ENCODE data around the gene NPEPL1.
"Not testable (repeated sequence)": the region's sequence is repeated elsewhere in the genome, so short reads cannot be mapped to it uniquely, and the experiment has no call there.

The NPEPL1 gene

GRCh38 chr20:58749979-58750378, 57.4 kb downstream of the NPEPL1 start:
- H3K27ac Mint-ChIP-seq: no peak overlapping the region
- peaks cover 58% of the 10 kb centered on the region for H3K27me3 Mint-ChIP-seq
- no peaks in the 10 kb centered on the region for H3K4me1 Mint-ChIP-seq
- CTCF ChIA-PET: no interaction called here
- no peaks in the 10 kb centered on the region for H3K36me3 Mint-ChIP-seq
- no peak overlapping the region for H3K4me3 Mint-ChIP-seq
- H3K9me3 Mint-ChIP-seq: no peaks in the 10 kb centered on the region
- no peak for DNase-seq

- H3K9me3 Mint-ChIP-seq, H3K4me3 Mint-ChIP-seq, H3K27ac Mint-ChIP-seq, CTCF ChIA-PET, H3K36me3 Mint-ChIP-seq, H3K4me1 Mint-ChIP-seq, DNase-seq: not testable (repeated sequence)
- H3K27me3 Mint-ChIP-seq: peaks cover 51% of the 10 kb centered on the region
Measured at GRCh38 chr20:58750706-58751105, 58.1 kb downstream of the NPEPL1 start.

- CTCF ChIA-PET: no interaction called here
- DNase-seq: no peak
- no peaks in the 10 kb centered on the region for H3K9me3 Mint-ChIP-seq
- peaks cover 47% of the 10 kb centered on the region for H3K27me3 Mint-ChIP-seq
- H3K27ac Mint-ChIP-seq: no peak overlapping the region
- no peak overlapping the region for H3K4me3 Mint-ChIP-seq
- H3K4me1 Mint-ChIP-seq: peaks cover 8% of the 10 kb centered on the region
- no peaks in the 10 kb centered on the region for H3K36me3 Mint-ChIP-seq
Measured at GRCh38 chr20:58751979-58752378, 59.4 kb downstream of the NPEPL1 start.

GRCh38 chr20:58752565-58752964, 60.0 kb downstream of the NPEPL1 start:
- H3K9me3 Mint-ChIP-seq: no peaks in the 10 kb centered on the region
- H3K27ac Mint-ChIP-seq: no peak overlapping the region
- DNase-seq: no peak
- H3K36me3 Mint-ChIP-seq: no peaks in the 10 kb centered on the region
- peaks cover 43% of the 10 kb centered on the region for H3K27me3 Mint-ChIP-seq
- H3K4me3 Mint-ChIP-seq: no peak overlapping the region
- peaks cover 10% of the 10 kb centered on the region for H3K4me1 Mint-ChIP-seq
- CTCF ChIA-PET: no interaction called here

GRCh38 chr20:58753267-58753921, 60.8 kb downstream of the NPEPL1 start:
- H3K4me3 Mint-ChIP-seq: no peak overlapping the region
- H3K9me3 Mint-ChIP-seq: no peaks in the 10 kb centered on the region
- no peak for DNase-seq
- CTCF ChIA-PET: no interaction called here
- peaks cover 42% of the 10 kb centered on the region for H3K27me3 Mint-ChIP-seq
- H3K4me1 Mint-ChIP-seq: peaks cover 10% of the 10 kb centered on the region
- H3K27ac Mint-ChIP-seq: no peak overlapping the region
- H3K36me3 Mint-ChIP-seq: no peaks in the 10 kb centered on the region

- CTCF ChIA-PET: no interaction called here
- no peaks in the 10 kb centered on the region for H3K36me3 Mint-ChIP-seq
- H3K9me3 Mint-ChIP-seq: no peaks in the 10 kb centered on the region
- H3K27me3 Mint-ChIP-seq: peaks cover 40% of the 10 kb centered on the region
- H3K4me1 Mint-ChIP-seq: peaks cover 10% of the 10 kb centered on the region
- H3K4me3 Mint-ChIP-seq: no peak overlapping the region
- no peak overlapping the region for H3K27ac Mint-ChIP-seq
- no peak for DNase-seq
Measured at GRCh38 chr20:58753922-58754551, 61.4 kb downstream of the NPEPL1 start.

GRCh38 chr20:58754584-58754983, 62.0 kb downstream of the NPEPL1 start:
- no peak for DNase-seq
- Mint-ChIP-seq H3K36me3 (no peaks in the 10 kb centered on the region), H3K4me3 (no peak overlapping the region), H3K4me1 (peaks cover 10% of the 10 kb centered on the region), H3K27me3 (peaks cover 38% of the 10 kb centered on the region), H3K27ac (no peak overlapping the region), H3K9me3 (no peaks in the 10 kb centered on the region)
- CTCF ChIA-PET: no interaction called here

GRCh38 chr20:58755062-58755697, 62.6 kb downstream of the NPEPL1 start:
- peaks cover 44% of the 10 kb centered on the region for H3K27me3 Mint-ChIP-seq
- peaks cover 10% of the 10 kb centered on the region for H3K4me1 Mint-ChIP-seq
- CTCF ChIA-PET: no interaction called here
- H3K4me3 Mint-ChIP-seq: no peak overlapping the region
- no peak overlapping the region for H3K27ac Mint-ChIP-seq
- no peak for DNase-seq
- H3K9me3 Mint-ChIP-seq: no peaks in the 10 kb centered on the region
- H3K36me3 Mint-ChIP-seq: no peaks in the 10 kb centered on the region

- no peak overlapping the region for H3K27ac Mint-ChIP-seq
- peaks cover 47% of the 10 kb centered on the region for H3K27me3 Mint-ChIP-seq
- no peak for DNase-seq
- CTCF ChIA-PET: no interaction called here
- no peaks in the 10 kb centered on the region for H3K36me3 Mint-ChIP-seq
- H3K9me3 Mint-ChIP-seq: no peaks in the 10 kb centered on the region
- peaks cover 10% of the 10 kb centered on the region for H3K4me1 Mint-ChIP-seq
- no peak overlapping the region for H3K4me3 Mint-ChIP-seq
Measured at GRCh38 chr20:58755766-58756449, 63.3 kb downstream of the NPEPL1 start.

- CTCF ChIA-PET: no interaction called here
- Mint-ChIP-seq H3K36me3 (no peaks in the 10 kb centered on the region), H3K4me1 (peaks cover 10% of the 10 kb centered on the region), H3K4me3 (no peak overlapping the region), H3K27me3 (peaks cover 49% of the 10 kb centered on the region), H3K9me3 (no peaks in the 10 kb centered on the region), H3K27ac (no peak overlapping the region)
- no peak for DNase-seq
Measured at GRCh38 chr20:58756450-58756775, 63.8 kb downstream of the NPEPL1 start.

- H3K4me1 Mint-ChIP-seq, DNase-seq, H3K27ac Mint-ChIP-seq, H3K9me3 Mint-ChIP-seq, CTCF ChIA-PET, H3K36me3 Mint-ChIP-seq, H3K4me3 Mint-ChIP-seq: not testable (repeated sequence)
- peaks cover 48% of the 10 kb centered on the region for H3K27me3 Mint-ChIP-seq
Measured at GRCh38 chr20:58757647-58758046, 65.0 kb downstream of the NPEPL1 start.

- CTCF ChIA-PET: no interaction called here
- H3K36me3 Mint-ChIP-seq: no peaks in the 10 kb centered on the region
- peaks cover 10% of the 10 kb centered on the region for H3K4me1 Mint-ChIP-seq
- peaks cover 51% of the 10 kb centered on the region for H3K27me3 Mint-ChIP-seq
- no peak overlapping the region for H3K4me3 Mint-ChIP-seq
- no peak overlapping the region for H3K27ac Mint-ChIP-seq
- DNase-seq: no peak
- H3K9me3 Mint-ChIP-seq: no peaks in the 10 kb centered on the region
Measured at GRCh38 chr20:58759947-58760346, 67.3 kb downstream of the NPEPL1 start.

GRCh38 chr20:58760856-58761255, 68.3 kb downstream of the NPEPL1 start:
- Mint-ChIP-seq H3K27ac (no peak overlapping the region), H3K27me3 (peaks cover 51% of the 10 kb centered on the region), H3K4me3 (no peak overlapping the region), H3K36me3 (no peaks in the 10 kb centered on the region), H3K4me1 (peaks cover 10% of the 10 kb centered on the region), H3K9me3 (no peaks in the 10 kb centered on the region)
- no peak for DNase-seq
- CTCF ChIA-PET: no interaction called here

GRCh38 chr20:58762120-58762519, 69.5 kb downstream of the NPEPL1 start:
- Mint-ChIP-seq H3K36me3 (no peaks in the 10 kb centered on the region), H3K27ac (no peak overlapping the region), H3K4me1 (peaks cover under 1% of the 10 kb centered on the region), H3K9me3 (no peaks in the 10 kb centered on the region), H3K4me3 (no peak overlapping the region), H3K27me3 (peaks cover 46% of the 10 kb centered on the region)
- CTCF ChIA-PET: no interaction called here
- no peak for DNase-seq

GRCh38 chr20:58763076-58763475, 70.5 kb downstream of the NPEPL1 start:
- H3K27me3 Mint-ChIP-seq: peaks cover 43% of the 10 kb centered on the region
- CTCF ChIA-PET: no interaction called here

More at GRCh38 chr20:58763076-58763475, 70.5 kb downstream of the NPEPL1 start:
- H3K4me3 Mint-ChIP-seq: no peak overlapping the region
- no peaks in the 10 kb centered on the region for H3K36me3 Mint-ChIP-seq
- no peaks in the 10 kb centered on the region for H3K4me1 Mint-ChIP-seq
- H3K27ac Mint-ChIP-seq: no peak overlapping the region
- DNase-seq: no peak
- H3K9me3 Mint-ChIP-seq: no peaks in the 10 kb centered on the region
